ENCODE measurements around the gene CENPX. TPM values are rescaled to one million over a fixed set of nuclear protein-coding genes. Genes with fewer than 3 reads are reported as not detected.

The CENPX gene
- total and polyA plus RNA-seq, 2 of the 13 experiments (the other 11 are each of a cell fraction or from before 2014, with no cell fraction given): 92.7 to 170 TPM

DNA sequence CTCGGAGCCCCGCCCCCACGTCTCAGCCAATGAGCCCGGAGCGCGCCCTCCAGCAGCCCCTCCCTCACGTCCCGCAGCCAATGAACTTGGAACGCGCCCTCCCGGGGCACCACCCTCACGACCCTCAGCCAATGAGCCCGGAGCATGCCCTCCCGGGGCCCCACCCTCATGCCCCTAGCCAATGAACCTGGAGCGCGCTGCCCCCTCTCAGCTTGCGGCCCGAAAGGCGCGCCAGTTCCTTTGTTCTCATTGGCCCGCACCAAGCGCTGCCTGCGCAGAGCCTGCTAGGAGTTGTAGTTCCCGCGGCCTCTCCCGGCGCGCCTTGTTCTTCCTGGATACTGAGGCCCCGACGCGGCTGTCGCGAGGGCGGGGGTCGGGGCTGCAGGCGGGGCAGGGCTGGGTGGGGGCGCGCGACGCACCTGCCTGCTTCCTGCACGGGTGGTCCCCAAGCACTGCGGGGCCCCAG is 336 bp upstream of the CENPX start, which contains the start of gene LRRC45 (continued):
- TF ChIP-seq, protein P1, sequence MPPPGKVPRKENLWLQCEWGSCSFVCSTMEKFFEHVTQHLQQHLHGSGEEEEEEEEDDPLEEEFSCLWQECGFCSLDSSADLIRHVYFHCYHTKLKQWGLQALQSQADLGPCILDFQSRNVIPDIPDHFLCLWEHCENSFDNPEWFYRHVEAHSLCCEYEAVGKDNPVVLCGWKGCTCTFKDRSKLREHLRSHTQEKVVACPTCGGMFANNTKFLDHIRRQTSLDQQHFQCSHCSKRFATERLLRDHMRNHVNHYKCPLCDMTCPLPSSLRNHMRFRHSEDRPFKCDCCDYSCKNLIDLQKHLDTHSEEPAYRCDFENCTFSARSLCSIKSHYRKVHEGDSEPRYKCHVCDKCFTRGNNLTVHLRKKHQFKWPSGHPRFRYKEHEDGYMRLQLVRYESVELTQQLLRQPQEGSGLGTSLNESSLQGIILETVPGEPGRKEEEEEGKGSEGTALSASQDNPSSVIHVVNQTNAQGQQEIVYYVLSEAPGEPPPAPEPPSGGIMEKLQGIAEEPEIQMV (CRISPR knock-in tag; IDR thresholded peaks at IDR 0.05; ENCODE audit: low read depth): 0 out of 2 replicates have a peak, but pooled peaks have one; percentile 10
- TF ChIP-seq, protein P2, sequence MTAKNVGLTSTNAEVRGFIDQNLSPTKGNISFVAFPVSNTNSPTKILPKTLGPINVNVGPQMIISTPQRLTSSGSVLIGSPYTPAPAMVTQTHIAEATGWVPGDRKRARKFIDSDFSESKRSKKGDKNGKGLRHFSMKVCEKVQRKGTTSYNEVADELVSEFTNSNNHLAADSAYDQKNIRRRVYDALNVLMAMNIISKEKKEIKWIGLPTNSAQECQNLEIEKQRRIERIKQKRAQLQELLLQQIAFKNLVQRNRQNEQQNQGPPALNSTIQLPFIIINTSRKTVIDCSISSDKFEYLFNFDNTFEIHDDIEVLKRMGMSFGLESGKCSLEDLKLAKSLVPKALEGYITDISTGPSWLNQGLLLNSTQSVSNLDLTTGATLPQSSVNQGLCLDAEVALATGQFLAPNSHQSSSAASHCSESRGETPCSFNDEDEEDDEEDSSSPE (CRISPR knock-in tag; IDR thresholded peaks at IDR 0.05): peak; percentile 99
- TF ChIP-seq CENPT (CRISPR knock-in tag; IDR thresholded peaks at IDR 0.05; ENCODE audit: low read depth): no peak
- TF ChIP-seq, protein P3, sequence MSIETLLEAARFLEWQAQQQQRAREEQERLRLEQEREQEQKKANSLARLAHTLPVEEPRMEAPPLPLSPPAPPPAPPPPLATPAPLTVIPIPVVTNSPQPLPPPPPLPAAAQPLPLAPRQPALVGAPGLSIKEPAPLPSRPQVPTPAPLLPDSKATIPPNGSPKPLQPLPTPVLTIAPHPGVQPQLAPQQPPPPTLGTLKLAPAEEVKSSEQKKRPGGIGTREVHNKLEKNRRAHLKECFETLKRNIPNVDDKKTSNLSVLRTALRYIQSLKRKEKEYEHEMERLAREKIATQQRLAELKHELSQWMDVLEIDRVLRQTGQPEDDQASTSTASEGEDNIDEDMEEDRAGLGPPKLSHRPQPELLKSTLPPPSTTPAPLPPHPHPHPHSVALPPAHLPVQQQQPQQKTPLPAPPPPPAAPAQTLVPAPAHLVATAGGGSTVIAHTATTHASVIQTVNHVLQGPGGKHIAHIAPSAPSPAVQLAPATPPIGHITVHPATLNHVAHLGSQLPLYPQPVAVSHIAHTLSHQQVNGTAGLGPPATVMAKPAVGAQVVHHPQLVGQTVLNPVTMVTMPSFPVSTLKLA (IDR thresholded peaks at IDR 0.05): peak; percentile 67; the same call in 1 of the 2 replicates
- TF ChIP-seq HNRNPLL (IDR thresholded peaks at IDR 0.05; ENCODE audit: low read depth, low read length, poor library complexity, severe bottlenecking): peak; percentile 77
- TF ChIP-seq CCAR2 (optimal IDR thresholded peaks at IDR 0.05; ENCODE audit: low read depth, low read length): no peak
- TF ChIP-seq, protein P4, sequence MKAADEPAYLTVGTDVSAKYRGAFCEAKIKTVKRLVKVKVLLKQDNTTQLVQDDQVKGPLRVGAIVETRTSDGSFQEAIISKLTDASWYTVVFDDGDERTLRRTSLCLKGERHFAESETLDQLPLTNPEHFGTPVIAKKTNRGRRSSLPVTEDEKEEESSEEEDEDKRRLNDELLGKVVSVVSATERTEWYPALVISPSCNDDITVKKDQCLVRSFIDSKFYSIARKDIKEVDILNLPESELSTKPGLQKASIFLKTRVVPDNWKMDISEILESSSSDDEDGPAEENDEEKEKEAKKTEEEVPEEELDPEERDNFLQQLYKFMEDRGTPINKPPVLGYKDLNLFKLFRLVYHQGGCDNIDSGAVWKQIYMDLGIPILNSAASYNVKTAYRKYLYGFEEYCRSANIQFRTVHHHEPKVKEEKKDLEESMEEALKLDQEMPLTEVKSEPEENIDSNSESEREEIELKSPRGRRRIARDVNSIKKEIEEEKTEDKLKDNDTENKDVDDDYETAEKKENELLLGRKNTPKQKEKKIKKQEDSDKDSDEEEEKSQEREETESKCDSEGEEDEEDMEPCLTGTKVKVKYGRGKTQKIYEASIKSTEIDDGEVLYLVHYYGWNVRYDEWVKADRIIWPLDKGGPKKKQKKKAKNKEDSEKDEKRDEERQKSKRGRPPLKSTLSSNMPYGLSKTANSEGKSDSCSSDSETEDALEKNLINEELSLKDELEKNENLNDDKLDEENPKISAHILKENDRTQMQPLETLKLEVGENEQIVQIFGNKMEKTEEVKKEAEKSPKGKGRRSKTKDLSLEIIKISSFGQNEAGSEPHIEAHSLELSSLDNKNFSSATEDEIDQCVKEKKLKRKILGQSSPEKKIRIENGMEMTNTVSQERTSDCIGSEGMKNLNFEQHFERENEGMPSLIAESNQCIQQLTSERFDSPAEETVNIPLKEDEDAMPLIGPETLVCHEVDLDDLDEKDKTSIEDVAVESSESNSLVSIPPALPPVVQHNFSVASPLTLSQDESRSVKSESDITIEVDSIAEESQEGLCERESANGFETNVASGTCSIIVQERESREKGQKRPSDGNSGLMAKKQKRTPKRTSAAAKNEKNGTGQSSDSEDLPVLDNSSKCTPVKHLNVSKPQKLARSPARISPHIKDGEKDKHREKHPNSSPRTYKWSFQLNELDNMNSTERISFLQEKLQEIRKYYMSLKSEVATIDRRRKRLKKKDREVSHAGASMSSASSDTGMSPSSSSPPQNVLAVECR (CRISPR knock-in tag; IDR thresholded peaks at IDR 0.05; ENCODE audit: borderline replicate concordance): peak; percentile 45; the same call in 1 of the 2 replicates
- no peak for TF ChIP-seq HMG20B (CRISPR knock-in tag; conservative IDR thresholded peaks at IDR 0.05)
- no peak for TF ChIP-seq GTF2F1 (IDR thresholded peaks at IDR 0.05; ENCODE audit: low read length)
- no peak for TF ChIP-seq XRCC5 (optimal IDR thresholded peaks at IDR 0.05; ENCODE audit: low read length)
- 0 out of 2 replicates have a peak, but pooled peaks have one; percentile 14 for TF ChIP-seq ZNF556 (CRISPR knock-in tag; IDR thresholded peaks at IDR 0.05; ENCODE audit: borderline replicate concordance)
- TF ChIP-seq ERF (CRISPR knock-in tag; IDR thresholded peaks at IDR 0.05): no peak
- TF ChIP-seq NFIB (CRISPR knock-in tag; IDR thresholded peaks at IDR 0.05; ENCODE audit: borderline replicate concordance): no peak
- TF ChIP-seq MYC (CRISPR knock-in tag; IDR thresholded peaks at IDR 0.05; ENCODE audit: borderline replicate concordance): no peak
- no peak for TF ChIP-seq ZBTB21 (CRISPR knock-in tag; IDR thresholded peaks at IDR 0.05)
- peak; percentile 93 for TF ChIP-seq ELF1 (CRISPR knock-in tag; IDR thresholded peaks at IDR 0.05)
- peak; percentile 47; the same call in 1 of the 2 replicates for TF ChIP-seq ZFP36L1 (CRISPR knock-in tag; IDR thresholded peaks at IDR 0.05)
- peak; percentile 79 for TF ChIP-seq GATAD1 (CRISPR knock-in tag; IDR thresholded peaks at IDR 0.05)
- TF ChIP-seq POLR2AphosphoS2 (IDR thresholded peaks at IDR 0.05; ENCODE audit: low read depth, low read length): peak; percentile 69; the same call in 1 of the 2 replicates
- TF ChIP-seq, protein P5, sequence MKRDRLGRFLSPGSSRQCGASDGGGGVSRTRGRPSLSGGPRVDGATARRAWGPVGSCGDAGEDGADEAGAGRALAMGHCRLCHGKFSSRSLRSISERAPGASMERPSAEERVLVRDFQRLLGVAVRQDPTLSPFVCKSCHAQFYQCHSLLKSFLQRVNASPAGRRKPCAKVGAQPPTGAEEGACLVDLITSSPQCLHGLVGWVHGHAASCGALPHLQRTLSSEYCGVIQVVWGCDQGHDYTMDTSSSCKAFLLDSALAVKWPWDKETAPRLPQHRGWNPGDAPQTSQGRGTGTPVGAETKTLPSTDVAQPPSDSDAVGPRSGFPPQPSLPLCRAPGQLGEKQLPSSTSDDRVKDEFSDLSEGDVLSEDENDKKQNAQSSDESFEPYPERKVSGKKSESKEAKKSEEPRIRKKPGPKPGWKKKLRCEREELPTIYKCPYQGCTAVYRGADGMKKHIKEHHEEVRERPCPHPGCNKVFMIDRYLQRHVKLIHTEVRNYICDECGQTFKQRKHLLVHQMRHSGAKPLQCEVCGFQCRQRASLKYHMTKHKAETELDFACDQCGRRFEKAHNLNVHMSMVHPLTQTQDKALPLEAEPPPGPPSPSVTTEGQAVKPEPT (CRISPR knock-in tag; IDR thresholded peaks at IDR 0.05; ENCODE audit: low read depth): no peak

Measured in HepG2 (cell line).